GM18868 (cell line): ENCODE results near the gene DNAJC10.
A peak's percentile ranks its signal among the peaks of the same experiment; 100 is the strongest.
"Not testable (repeated sequence)": the region's sequence is repeated elsewhere in the genome, so short reads cannot be mapped to it uniquely, and the experiment has no call there.

ENCODE experiments used
- ATAC-seq: cut with Tn5 transposase; IDR thresholded peaks from one replicate; pipeline ENCODE4 v1.9.1; 2021; ENCODE audit warnings: mild to moderate bottlenecking, moderate library complexity; ENCODE audit not compliant: unreplicated experiment

Gene DNAJC10

DNA sequence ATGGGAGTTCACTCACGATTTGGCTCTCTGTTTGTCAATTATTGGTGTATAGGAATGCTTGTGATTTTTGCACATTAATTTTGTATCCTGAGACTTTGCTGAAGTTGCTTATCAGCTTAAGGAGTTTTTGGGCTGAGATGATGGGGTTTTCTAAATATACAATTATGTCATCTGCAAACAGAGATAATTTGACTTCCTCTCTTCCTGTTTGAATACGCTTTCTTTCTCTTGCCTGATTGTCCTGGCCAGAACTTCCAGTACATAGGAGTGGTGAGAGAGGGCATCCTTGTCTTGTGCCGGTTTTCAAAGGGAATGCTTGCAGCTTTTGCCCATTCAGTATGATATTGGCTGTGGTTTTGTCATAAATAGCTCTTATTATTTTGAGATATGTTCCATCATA is 66.6 kb downstream of the DNAJC10 start:
- not testable (repeated sequence) for ATAC-seq

DNA sequence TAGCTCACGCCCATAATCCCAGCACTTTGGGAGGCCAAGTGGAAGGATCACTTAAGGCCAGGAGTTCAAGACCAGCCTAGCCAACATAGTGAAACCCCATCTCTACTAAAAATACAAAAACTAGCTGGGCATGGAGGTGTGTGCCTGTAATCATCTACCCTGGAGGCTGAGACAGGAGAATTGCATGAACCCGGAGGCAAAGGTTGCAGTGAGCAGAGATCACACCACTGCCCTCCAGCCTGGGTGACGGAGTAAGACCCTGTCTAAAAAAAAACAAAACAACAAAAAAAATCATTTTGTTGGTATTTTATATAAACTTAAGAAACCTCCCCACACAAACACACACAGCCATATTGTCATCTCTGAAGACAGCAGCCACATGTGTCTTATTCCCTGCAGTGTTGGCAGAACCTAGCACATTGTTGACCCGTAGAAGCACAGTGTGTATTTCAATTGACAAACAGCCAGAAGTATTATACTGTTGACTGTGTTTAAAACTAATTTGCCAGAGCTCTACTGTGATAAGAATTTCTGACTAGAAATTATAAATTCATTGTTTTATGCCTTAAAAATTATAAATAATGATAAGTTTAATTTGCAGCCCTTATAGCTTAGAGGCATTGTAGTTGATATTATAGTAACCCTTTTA is 68.1 kb downstream of the DNAJC10 start:
- peak; percentile 15 for ATAC-seq

DNA sequence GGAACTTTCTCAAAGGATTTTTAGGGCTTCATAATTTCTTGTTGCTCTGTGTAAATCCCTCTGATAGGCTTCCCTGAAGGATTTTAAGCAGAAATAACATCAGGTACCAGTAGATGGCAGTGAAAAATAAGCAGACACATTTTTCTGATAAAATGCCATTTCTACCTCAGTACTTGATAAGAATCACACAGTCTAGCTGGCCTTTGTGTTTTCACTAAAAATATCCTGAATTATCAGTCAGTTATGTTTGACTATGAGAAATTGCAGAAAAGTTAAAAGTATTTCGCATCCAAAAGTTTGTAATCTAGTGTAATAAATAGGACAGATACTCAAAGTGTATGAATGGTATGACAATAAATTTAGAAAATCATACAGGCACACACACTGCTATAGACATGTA is 68.7 kb downstream of the DNAJC10 start:
- peak; percentile 62 for ATAC-seq

DNA sequence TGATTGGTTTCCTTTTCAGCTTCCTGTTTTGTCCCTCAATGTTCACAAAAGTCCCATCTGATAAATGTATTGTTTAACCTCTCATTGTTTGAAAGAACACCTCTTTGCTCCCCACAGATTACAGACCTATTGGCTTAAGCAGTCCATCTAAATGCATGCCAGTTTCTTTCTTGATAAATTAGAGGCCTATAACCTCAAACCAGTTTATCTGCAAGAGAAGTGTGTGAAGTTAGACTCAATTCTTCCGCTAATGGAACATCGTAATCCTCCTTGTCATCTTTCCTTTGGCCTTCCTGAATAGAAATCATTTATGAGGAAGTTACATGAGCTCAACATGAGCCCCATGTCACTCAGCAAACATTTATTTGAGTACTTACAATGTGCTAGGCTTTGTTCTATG is 76.4 kb downstream of the DNAJC10 start:
- ATAC-seq = no peak

DNA sequence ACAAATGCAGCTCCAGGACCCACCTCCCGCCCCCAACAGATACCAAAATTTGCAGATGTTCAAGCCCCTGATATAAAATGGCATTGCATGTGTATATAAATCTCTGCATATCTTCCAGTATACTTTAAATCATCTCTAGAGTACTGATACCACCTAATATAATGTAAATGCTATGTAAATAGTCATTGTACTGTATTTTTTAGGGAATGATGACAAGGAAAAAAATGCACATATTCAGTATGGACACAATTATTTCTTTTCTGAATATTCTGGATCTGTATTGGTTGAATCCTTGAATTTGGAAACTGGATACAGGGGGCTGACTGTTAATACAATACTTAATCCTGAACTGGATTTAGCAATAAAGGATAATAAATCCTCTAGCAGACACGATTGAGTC is 82.7 kb downstream of the DNAJC10 start:
- ATAC-seq = no peak

DNA sequence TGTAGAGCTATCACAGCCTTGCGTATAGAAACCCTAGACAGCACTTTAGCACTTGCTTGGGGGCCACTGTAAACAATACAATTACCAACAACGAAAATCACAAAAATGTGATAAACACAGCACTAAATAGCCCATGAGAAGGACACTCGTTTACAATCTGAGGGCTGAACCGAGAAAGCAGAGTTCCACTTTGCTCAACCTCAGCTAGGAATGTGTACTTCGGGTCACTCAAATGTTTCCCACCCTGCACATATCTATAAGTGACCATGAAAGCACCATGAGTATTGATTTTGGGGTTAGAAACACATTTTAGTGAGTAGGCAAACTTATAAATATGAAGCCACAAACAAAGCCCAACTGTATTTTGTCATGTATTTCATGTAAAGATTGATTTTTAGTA is 88.1 kb downstream of the DNAJC10 start:
- ATAC-seq = no peak

DNA sequence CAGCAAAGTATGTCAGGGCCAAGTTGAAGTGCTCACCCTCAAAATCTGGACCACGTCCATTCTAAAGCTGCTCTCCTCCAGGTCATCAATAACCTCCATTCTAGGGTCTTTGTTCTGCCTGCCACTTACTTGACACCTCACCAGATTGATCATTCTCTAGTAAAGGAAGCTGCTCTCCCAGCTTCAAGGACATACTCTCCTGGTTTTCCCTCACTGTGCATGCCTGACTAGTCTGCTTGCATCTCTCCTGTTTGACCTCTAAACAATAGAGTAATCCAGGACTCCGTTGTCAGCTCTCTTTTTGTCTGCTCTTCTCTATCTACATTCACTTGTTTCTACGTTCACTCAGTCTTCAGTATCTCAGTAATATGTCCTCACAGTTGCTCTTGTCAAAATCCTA is 91.3 kb downstream of the DNAJC10 start:
- ATAC-seq = no peak

DNA sequence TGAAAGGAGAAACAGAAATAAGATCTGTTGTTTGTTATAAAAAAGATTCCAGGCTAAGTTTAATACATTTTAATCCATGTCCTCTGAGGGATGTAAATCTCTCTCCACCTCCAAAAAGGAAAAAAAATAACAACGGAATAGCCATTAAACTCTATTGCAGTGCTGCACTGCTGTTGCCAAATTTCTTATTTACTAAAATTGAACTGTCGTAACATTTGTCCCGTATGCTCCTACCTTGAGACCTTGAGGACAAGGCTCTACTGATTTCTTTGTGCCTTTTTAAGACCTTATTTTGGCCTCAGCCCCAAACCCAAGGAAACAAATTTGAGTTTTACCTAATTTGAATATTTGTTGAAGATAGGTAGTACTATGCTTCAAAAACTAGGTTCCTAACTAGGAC is 94.0 kb downstream of the DNAJC10 start:
- no peak for ATAC-seq

DNA sequence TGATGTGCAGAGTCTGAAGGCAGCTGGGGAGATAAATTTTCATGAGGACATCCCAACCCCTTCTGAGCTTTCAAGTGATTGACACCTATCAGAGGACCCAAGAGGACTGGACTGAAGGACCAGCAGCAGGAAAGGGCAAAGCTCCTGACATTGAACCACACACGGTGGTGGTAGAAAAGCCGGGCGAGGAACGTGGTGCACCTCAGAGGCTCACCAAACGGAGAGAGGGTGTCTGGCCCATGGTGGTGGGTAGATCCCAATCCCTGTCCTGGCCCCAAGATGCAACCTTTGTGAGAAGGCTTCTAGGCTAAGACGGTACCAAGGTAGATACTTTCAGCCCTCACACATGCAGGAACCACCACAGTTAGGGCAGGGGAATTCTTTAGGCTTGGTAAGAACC is 98.3 kb downstream of the DNAJC10 start:
- no peak for ATAC-seq

DNA sequence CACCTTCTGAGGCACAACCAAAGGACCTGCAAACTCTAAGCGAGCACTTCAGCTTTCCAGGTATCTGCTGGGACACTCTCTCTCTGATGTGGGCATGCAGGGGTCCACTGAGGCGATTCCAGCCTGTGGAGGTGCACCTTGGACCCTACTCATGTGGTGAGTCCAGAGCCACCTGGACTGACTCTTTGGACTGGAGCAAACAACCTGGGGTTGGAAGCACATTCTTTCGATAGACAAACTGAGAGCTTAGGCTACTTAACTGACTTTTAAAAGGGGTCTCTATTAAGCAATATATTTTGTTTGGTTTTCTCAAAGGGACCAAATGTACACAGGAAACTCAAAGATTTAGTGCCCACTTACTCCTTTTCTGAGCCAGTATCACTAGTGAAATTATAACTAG is 98.7 kb downstream of the DNAJC10 start:
- no peak for ATAC-seq

DNA sequence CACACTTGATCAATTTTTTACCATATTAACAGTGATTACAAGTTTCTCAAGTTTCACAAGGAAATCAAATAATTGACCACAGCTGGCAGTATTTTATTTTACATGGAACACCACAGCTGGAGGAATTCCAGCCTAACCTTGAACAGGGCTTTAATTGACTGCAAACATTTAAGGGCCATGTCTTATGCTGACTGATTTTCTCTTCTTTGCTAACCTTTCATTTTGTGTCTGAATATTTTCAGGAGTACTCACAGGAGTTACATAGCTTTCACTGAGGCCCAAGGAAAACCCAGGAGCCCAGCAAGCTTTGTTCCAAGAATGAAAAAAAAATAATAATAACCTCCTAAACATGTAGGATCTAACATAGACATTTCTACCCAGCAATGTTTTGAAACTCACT is 100.8 kb downstream of the DNAJC10 start:
- ATAC-seq = no peak

DNA sequence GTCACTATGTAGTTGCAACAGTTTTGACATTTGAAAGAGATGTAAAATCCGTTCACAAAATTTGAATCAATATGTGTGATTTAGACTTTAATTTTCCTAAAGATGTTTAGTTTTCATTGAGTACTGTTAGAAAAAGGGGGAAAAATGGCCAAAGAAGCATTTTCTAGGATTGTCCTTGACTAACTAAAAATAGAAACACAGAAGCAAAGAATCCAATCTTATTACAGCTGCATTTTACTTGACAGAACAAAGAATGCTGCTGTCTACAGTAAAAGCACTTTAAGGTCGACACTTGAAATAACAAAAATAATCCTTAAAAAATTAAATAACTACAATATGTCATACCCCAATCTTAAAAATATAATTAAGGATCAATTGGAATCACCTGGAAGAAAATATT is 101.5 kb downstream of the DNAJC10 start:
- no peak for ATAC-seq

DNA sequence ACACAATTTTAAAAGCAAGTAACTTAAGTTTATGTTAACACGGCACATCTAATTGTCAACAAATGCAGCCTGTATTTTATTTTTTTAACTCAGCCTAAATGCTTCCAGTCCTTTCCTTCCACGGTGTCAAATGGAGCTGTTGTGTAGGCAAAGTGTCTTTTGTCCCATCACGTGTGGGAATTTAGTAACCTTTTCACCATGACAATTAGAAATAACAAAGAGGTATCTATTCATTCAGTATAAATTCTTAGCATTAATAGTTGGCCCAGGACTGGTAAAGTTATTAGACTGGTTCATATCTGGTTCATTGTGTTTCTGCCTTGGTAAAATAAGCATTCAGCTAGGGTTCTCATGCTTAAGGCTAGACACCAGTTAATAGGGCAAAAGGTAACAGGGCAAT is 102.4 kb downstream of the DNAJC10 start:
- no peak for ATAC-seq

DNA sequence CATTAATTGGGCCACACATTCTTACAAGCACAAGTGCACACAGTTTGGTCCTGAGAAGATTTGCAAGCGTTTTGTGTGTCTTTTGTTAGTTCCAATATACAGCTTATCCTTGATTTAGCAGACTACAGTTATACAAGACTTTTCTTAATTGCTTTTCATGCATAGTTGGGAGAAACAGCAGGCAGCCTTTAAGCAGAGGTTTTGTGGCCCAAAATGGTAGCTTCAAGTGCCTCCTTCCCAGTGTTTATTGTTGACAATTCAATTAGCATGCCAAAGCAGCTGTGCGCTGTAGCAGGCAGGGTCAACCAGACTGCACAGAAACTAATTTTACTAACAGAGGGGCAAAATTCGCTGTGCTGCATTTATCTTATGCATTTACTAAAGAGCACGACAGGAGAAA is 102.9 kb downstream of the DNAJC10 start:
- no peak for ATAC-seq

DNA sequence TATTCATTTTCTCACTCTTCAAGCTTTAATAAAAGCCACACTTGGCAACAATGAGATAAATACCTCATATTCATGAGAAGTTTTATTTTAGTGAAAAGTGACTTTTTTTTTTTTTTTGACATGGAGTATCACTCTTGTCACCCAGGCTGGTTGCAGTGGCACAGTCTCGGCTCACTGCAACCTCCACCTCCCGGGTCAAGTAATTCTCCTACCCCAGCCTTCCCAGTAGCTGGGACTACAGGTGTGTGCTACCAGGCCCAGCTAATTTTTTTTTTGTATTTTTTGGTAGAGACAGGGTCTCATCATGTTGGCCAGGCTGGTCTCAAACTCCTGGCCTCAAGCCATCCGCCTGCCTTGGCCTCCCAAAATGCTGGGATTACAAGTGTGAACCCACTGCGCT is 103.4 kb downstream of the DNAJC10 start:
- ATAC-seq = no peak

DNA sequence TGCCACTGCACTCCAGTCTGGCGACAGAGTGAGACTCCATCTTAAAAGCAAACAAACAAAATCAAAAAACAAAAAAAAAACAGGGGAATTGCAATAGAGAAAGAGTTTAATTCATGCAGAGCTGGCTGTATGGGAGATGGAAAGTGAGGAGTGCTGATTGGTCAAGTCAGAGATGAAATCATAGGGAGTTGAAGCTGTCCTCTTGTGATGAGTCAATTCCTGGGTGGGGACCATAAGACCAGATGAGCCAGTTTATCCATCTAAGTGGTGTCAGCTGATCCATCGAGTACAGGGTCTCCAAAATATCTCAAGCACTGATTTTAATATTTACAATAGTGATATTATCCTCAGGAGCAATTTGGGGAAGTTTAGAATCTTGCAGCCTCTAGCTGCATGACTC is 105.1 kb downstream of the DNAJC10 start:
- no peak for ATAC-seq

DNA sequence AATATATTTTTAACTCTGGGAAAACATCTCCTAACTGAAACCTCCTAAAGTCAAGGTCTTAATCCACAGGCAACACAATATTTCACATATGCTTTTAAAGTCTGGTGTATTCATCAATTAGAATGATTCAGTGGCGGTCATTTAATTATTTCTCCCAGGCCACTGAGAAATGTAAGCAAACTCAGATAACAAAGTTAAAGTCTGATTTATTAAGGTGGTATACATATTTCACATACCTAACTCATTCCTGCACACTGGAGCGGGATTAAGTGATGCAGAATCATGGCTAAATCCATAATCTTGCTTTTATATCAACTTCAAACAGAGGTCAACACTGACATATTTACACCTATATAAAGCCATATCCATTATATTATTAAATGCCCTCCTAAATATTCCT is 106.7 kb downstream of the DNAJC10 start:
- ATAC-seq = no peak

DNA sequence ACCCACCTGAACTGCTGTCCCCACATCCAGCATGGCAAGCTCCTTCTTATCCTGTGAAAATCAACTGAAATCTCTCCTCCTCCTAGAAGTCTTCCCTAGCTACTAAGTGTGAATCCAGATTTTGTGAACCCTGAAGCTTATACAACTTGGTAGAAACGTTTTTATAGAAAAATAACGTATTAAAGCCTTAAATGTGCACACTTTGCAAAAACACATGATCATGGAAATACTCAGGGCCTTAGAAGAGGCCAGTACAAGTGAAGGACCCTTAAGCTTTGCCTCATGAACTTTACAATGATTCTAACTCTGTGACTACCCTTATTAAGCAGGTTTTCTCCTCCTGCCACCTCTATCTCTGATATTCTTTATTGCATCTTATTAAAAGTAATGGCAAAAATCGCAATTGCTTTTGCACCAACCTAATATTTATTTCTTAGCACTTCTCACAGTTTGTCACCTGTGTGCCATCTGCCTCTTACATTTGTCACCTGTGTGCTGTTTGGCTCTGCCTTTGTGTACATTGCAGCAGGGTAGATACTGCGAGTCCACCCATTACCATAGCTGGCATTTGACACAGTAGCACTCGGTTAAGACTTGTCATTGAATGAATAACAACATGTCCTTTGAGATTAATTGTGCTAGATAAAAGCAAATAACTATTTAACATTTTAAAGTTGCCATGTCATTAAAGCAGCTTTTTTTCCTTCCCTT is 108.2 kb downstream of the DNAJC10 start:
- no peak for ATAC-seq

DNA sequence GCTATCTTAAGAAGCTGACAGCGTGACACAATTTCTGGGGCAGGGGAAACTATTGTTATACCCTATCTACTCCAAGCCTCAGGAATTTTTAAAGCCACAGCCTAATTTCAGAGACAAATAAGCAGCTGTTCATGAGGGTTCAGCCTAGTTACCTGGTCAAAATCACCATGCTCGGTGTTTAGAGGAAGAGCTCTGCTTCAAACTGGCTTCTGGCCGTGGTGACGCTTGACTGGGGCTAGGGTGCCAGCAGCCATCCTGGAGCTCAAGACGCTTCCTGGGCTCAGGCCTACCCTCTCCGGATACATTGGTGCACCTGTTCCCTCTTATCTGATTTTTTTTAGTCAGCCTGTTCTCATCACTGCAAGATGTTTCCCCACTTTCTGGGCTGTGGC is 108.7 kb downstream of the DNAJC10 start:
- no peak for ATAC-seq

DNA sequence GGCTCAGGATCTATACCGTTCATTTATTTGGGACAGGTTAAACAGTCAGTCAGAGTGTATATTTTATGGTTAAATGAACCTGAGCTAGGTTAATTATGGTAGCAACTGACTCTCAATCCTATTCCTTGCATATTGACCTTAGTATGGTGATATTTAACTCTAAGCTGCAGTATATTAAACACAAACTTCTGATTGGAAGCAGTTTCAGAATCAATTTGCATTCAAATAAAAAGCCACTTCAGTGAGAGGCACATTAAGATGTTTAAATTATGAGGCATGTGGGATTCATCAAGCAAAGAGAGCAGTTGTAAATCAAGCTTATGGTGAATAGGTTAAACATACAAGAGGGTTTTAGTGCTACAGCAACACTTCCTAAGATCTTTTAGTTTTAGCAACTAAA is 110.0 kb downstream of the DNAJC10 start:
- no peak for ATAC-seq

DNA sequence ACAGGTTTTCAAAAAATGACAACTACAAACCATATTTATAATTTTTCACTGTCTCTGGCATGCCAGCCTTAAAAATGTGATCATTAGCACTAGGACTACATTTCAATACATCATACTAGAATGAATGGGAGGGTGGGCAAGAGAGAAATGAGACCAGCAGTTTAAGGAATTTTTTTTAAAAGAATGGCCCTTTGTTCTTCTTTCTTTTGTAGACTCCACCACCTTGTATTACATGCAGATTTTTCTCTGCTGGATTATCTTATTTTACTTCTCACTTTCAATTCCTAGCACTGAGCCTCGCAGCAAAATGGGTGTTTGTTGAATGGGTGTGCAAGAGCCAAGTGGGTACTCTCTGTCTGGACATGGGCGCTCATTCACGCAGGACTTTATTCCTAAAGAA is 110.4 kb downstream of the DNAJC10 start:
- no peak for ATAC-seq

DNA sequence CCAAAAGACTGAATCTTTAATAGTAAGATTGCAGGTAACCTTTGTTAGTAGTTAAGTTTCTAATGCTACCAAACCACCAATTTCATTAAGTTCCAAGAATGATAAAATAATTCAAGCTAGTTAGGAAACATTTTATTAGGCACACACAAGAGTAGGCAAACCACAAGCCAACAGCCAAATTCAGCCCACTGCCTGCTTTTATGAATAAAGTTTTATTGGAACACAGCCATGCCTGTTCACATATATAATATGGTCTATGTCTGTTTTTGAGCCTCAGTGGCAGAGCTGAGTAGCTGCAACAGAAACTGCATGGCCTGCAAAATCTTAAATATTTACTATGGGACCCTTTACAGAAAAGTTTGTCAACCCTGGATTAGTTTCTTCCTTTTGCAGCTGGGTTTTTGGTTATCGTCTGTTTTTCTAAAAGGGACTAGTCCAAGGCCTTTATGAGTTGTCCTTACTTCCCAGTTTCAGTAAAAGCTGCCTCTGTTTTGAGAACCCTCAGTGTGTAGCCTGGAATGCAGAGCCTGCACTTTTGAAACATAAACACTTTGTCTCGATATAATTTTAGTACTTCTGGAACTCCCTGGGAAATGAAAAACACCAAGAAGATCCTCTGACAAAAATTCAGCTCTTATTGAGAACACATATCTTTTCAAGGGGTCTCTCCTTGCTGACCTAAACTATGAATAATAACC is 111.3 kb downstream of the DNAJC10 start:
- no peak for ATAC-seq
